K562 (cell line): ENCODE data around the gene SLC10A1. TPM values are rescaled to one million over a fixed set of nuclear protein-coding genes. Genes with fewer than 3 reads are reported as not detected.
A peak's percentile ranks its signal among the peaks of the same experiment; 100 is the strongest.

ENCODE experiments used
- ATAC-seq: fragments of 200-7000 bp; cut with Tn5 transposase; 3 replicates; pipeline ENCODE4 v1.9.1; 2020; ENCODE audit warnings: moderate library complexity
- BruUV-seq: library from RNA; stranded (reverse); fragments of 400-500 nt; replicated peaks from 2 replicates; lab custom pipeline; 2021; lab: Mats Ljungman, UMichigan
- CTCF ChIA-PET: fragments of 300-600 bp; formaldehyde crosslinking; extraction: SDS; loops from one replicate; lab custom pipeline; 2021; ENCODE audit warnings: low intra/inter-chr PET ratio; lab: Yijun Ruan, JAX
- POLR2A ChIA-PET: fragments of 300-600, 350-650 bp; sonication (Branson Sonifier 250); formaldehyde crosslinking; extraction: SDS; loops from one replicate; lab custom pipeline; 2021; ENCODE audit warnings: antibody characterized with exemption, inconsistent platforms; lab: Yijun Ruan, JAX
- DNase-seq, 4 experiments: peaks; one replicate each; pipeline versions ENCODE4 v3.0.0 to v3.0.0-alpha.2; 2011 to 2018; ENCODE audit warnings: low spot score in 3 of 4, mixed read lengths in 3 of 4; ENCODE audit errors: extremely low read depth in 1 of 4
- FAIRE-seq: peaks from 2 replicates; lab custom pipeline; 2011; peaks lifted over from hg19 to GRCh38; lab: Jason Lieb, UNC
- H2AFZ ChIP-seq: 2 replicates; pipeline ENCODE4 v1.6.0; 2011; ENCODE audit warnings: low read depth, low read length, control low read depth, inconsistent platforms
- H3K27ac ChIP-seq: fragments of 200-600 bp; 3 replicates; pipeline ENCODE4 v1.8.0; 2011; ENCODE audit warnings: low read depth, mild to moderate bottlenecking, control low read depth, inconsistent platforms, low read length, moderate library complexity, mixed read lengths; ENCODE audit errors: extremely low read depth
- H3K27me3 ChIP-seq, 2 experiments: fragments of 300-600 bp in 1 of 2; 2 replicates in 1 of 2; 3 replicates in 1 of 2; pipeline versions ENCODE4 v1.6.0 to v1.8.0; 2011; ENCODE audit warnings: inconsistent platforms in 2 of 2, low read length in 2 of 2, mild to moderate bottlenecking in 1 of 2, mixed read lengths in 1 of 2, moderate library complexity in 1 of 2; ENCODE audit not compliant: control insufficient read depth in 2 of 2, insufficient read depth in 2 of 2
- H3K36me3 ChIP-seq: fragments of 300-600 bp; 3 replicates; pipeline ENCODE4 v1.8.0; 2011; ENCODE audit warnings: mild to moderate bottlenecking, low read length, inconsistent platforms; ENCODE audit not compliant: control insufficient read depth, insufficient read depth
- H3K4me1 ChIP-seq, 2 experiments: fragments of 200-600 bp in 1 of 2; replicated peaks in 1 of 2; 2 replicates in 1 of 2; 3 replicates in 1 of 2; pipeline versions ENCODE4 v1.5.1 to v1.8.0; 2011; ENCODE audit warnings: inconsistent platforms in 2 of 2, low read length in 2 of 2, mild to moderate bottlenecking in 1 of 2, mixed read lengths in 1 of 2, moderate library complexity in 1 of 2; ENCODE audit not compliant: control insufficient read depth in 2 of 2, insufficient read depth in 2 of 2
- H3K4me2 ChIP-seq: 2 replicates; pipeline ENCODE4 v1.6.1; 2011; ENCODE audit warnings: low read length, control low read depth, inconsistent platforms, mixed read lengths; ENCODE audit not compliant: insufficient read depth
- H3K4me3 ChIP-seq: fragments of 200-600 bp; sonication (generic), shearing (Covaris generic); 2 replicates; pipeline ENCODE4 v1.5.1; 2016; ENCODE audit warnings: control low read depth, inconsistent platforms
- H3K79me2 ChIP-seq: fragments of 200-600 bp; 3 replicates; pipeline ENCODE4 v1.8.0; 2011; ENCODE audit warnings: low read length, inconsistent platforms; ENCODE audit not compliant: control insufficient read depth, insufficient read depth
- H3K9ac ChIP-seq, 2 experiments: 2 replicates each; pipeline versions ENCODE4 v1.6.0 to v1.6.1; 2011; ENCODE audit warnings: low read depth in 2 of 2, low read length in 2 of 2, control low read depth in 1 of 2, inconsistent platforms in 1 of 2, mild to moderate bottlenecking in 1 of 2, mixed read lengths in 1 of 2; ENCODE audit not compliant: insufficient read depth in 1 of 2
- H3K9me1 ChIP-seq: one replicate; pipeline ENCODE4 v1.6.0; 2011; ENCODE audit warnings: inconsistent platforms, mild to moderate bottlenecking, low read length, moderate library complexity; ENCODE audit not compliant: control insufficient read depth, insufficient read depth
- H3K9me3 ChIP-seq: replicated peaks from 2 replicates; pipeline ENCODE4 v1.5.1; 2011; ENCODE audit warnings: low read depth, low read length, inconsistent platforms; ENCODE audit not compliant: control insufficient read depth, insufficient read depth
- H4K20me1 ChIP-seq: replicated peaks from 2 replicates; pipeline ENCODE4 v1.6.1; 2011; ENCODE audit warnings: low read length, inconsistent platforms, mixed read lengths; ENCODE audit not compliant: control insufficient read depth, insufficient read depth
- BRF1 ChIP-seq: IDR thresholded peaks from 3 replicates; pipeline ENCODE4 v1.6.1; 2011; ENCODE audit warnings: borderline replicate concordance, mild to moderate bottlenecking; ENCODE audit not compliant: insufficient read length; ENCODE audit errors: extremely low read depth
- ELF4 ChIP-seq: fragments of 450-650 bp; formaldehyde crosslinking; IDR thresholded peaks from 2 replicates; pipeline ENCODE4 v1.4.0; 2022; ENCODE audit warnings: missing genetic modification characterization
- GTF2E2 ChIP-seq: fragments of 200-800 bp; sonication (Bioruptor generic); IDR thresholded peaks from 2 replicates; pipeline ENCODE4 v1.6.1; 2016; ENCODE audit warnings: missing genetic modification characterization, missing compliant biosample characterization
- KLF13 ChIP-seq: fragments of 450-650 bp; IDR thresholded peaks from 2 replicates; pipeline ENCODE4 v1.6.1; 2016; ENCODE audit warnings: missing genetic modification characterization, low read depth, mild to moderate bottlenecking, missing compliant biosample characterization, moderate library complexity, borderline replicate concordance
- MEF2D ChIP-seq: conservative IDR thresholded peaks from 2 replicates; pipeline ENCODE4 v1.6.1; 2016; ENCODE audit warnings: low read depth, missing genetic modification characterization, missing compliant biosample characterization
- POLR2A ChIP-seq: fragments of 450-650 bp; conservative IDR thresholded peaks from 2 replicates; pipeline ENCODE4 v1.6.1; 2016
- POLR2B ChIP-seq: fragments of 450-650 bp; IDR thresholded peaks from 2 replicates; pipeline ENCODE4 v1.6.1; 2018; ENCODE audit warnings: low read depth; ENCODE audit not compliant: partially characterized antibody
- RBM14 ChIP-seq: fragments of 200-400 bp; formaldehyde crosslinking; IDR thresholded peaks from 2 replicates; pipeline ENCODE4 v1.6.1; 2018; ENCODE audit warnings: low read depth, mild to moderate bottlenecking, low read length, moderate library complexity, borderline replicate concordance; ENCODE audit not compliant: insufficient read depth
- SP1 ChIP-seq: sonication (generic); formaldehyde crosslinking; IDR thresholded peaks from 2 replicates; pipeline ENCODE4 v1.8.1; 2022; ENCODE audit warnings: mild to moderate bottlenecking, missing genetic modification reagents
- SUPT5H ChIP-seq: fragments of 450-650 bp; IDR thresholded peaks from 2 replicates; pipeline ENCODE4 v1.6.1; 2016
- ZFP36 ChIP-seq: fragments of 150-350 bp; IDR thresholded peaks from 2 replicates; pipeline ENCODE4 v1.6.1; 2018; ENCODE audit warnings: low read length, low read depth; ENCODE audit not compliant: partially characterized antibody
- ZNF12 ChIP-seq: sonication (generic); formaldehyde crosslinking; IDR thresholded peaks from 2 replicates; pipeline ENCODE4 v1.4.0; 2020; ENCODE audit warnings: mild to moderate bottlenecking, missing genetic modification reagents
- ZNF507 ChIP-seq: conservative IDR thresholded peaks from 2 replicates; pipeline ENCODE4 v1.6.1; 2017; ENCODE audit warnings: missing genetic modification characterization, missing compliant biosample characterization
- ZNF699 ChIP-seq: fragments of 250-450 bp; sonication (Bioruptor Pico); IDR thresholded peaks from 2 replicates; pipeline ENCODE4 v1.8.0; 2021; ENCODE audit warnings: mild to moderate bottlenecking, moderate library complexity; ENCODE audit not compliant: insufficient replicate concordance
- WGBS: fragments of 100-300 bp; shearing (Covaris generic); methylation state at CpG from one replicate; pipeline ENCODE4 v1.1.6; 2016; ENCODE audit warnings: low coverage, mixed read lengths; ENCODE audit not compliant: insufficient coverage; ENCODE audit errors: missing lambda C conversion rate; 5-methylcytosine and 5-hydroxymethylcytosine counted together
- in situ Hi-C: fragments of 300-500 bp; cut with MboI; formaldehyde crosslinking; loops from 4 replicates; pipeline ENCODE4 v1.15.0; 2018; ENCODE audit warnings: inconsistent platforms, mixed read lengths
- intact Hi-C: fragments of 100-400 bp; cut with micrococcal nuclease; formaldehyde crosslinking; loops from 2 replicates; pipeline ENCODE4 v1.14.2; 2022
- polyA plus RNA-seq, 8 experiments: library from polyadenylated mRNA; depleted of rRNA in 4 of 8; stranded (reverse) in 5 of 8; unstranded in 3 of 8; fragments of >200 nt; fragmentation: Nextera tagmentation in 2 of 8; fragmentation: Illumina TruSeq in 1 of 8; extraction: Ambion mirVana in 2 of 8; extraction: Trizol in 1 of 8; gene quantifications; 2 replicates each; pipeline versions ENCODE4 v1.2.1 to v1.2.3, GENCODE V29; 2011 to 2014; ENCODE audit warnings: inconsistent platforms in 1 of 8, missing spikeins in 1 of 8
- total RNA-seq, 7 experiments: library from RNA; depleted of rRNA in 6 of 7; stranded (reverse); fragments of >200 nt in 6 of 7; fragmentation: Illumina TruSeq in 2 of 7; extraction: Trizol in 2 of 7; gene quantifications; 2 replicates each; pipeline versions ENCODE4 v1.2.1 to v1.2.3, GENCODE V29; 2011 to 2021; ENCODE audit warnings: low replicate concordance in 1 of 7
- TF ChIP-seq, protein P1 (sequence below): fragments of 450-650 bp; IDR thresholded peaks from one replicate; pipeline ENCODE4 v1.6.1; 2018; ENCODE audit warnings: mild to moderate bottlenecking, moderate library complexity; ENCODE audit not compliant: partially characterized antibody
- TF ChIP-seq, protein P2 (sequence below): fragments of 450-650 bp; formaldehyde crosslinking; conservative IDR thresholded peaks from 2 replicates; pipeline ENCODE4 v1.4.0; 2022; ENCODE audit warnings: mild to moderate bottlenecking, missing genetic modification characterization
- TF ChIP-seq, protein P3 (sequence below): fragments of 450-650 bp; formaldehyde crosslinking; IDR thresholded peaks from 2 replicates; pipeline ENCODE4 v1.4.0; 2020; ENCODE audit warnings: mild to moderate bottlenecking, mixed read lengths

Gene SLC10A1
- total and polyA plus RNA-seq, 9 of the 15 experiments (the other 6 are each of a cell fraction or from before 2014, with no cell fraction given) = not detected

DNA sequence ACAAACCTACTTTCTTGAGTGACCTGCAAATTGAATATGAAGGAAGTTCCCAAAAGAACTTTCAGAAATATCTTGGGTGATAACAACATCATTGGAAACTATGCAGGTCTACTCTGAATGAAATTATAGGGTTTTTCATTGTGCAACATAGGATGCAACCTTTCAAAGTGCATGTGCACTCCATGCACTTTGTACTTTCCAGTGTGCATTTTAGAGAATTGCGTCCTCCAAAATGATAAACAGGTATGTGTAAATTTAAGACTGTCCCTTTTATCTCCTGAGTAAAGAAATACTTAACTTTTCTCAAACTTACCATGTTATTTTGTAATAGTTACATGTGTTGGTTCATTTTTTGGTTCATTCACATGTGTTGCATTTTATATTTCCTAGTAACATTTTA lies 16.9 kb downstream of the SLC10A1 start (continued):
- no peak for TF ChIP-seq ZFP36
- no peak for TF ChIP-seq BRF1
- no peak for TF ChIP-seq ELF4 (CRISPR knock-in tag)
- TF ChIP-seq ZNF507 (tag) = no peak
- TF ChIP-seq KLF13 (tag) = no peak
- no peak for TF ChIP-seq RBM14
- TF ChIP-seq, all 486 proteins: peak for 0

DNA sequence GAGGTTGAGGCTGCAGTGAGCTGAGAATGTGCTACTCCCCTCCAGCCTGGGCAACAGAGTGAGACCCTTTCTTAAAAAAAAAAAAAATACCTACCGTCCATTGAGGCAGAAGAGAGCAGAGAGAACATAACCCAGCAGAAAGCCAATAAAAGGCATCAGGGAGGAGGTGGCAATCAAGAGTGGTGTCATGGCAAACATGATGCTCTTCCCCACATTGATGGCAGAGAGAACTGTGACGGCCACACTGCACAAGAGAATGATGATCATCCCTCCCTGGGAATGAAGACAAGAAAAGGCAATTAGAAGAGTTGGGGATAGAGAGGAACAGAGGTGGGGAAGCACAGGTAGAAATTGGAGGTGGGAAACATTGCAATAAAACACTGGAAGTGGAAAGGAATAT lies 18.0 kb downstream of the SLC10A1 start:
- TF ChIP-seq, protein P1, sequence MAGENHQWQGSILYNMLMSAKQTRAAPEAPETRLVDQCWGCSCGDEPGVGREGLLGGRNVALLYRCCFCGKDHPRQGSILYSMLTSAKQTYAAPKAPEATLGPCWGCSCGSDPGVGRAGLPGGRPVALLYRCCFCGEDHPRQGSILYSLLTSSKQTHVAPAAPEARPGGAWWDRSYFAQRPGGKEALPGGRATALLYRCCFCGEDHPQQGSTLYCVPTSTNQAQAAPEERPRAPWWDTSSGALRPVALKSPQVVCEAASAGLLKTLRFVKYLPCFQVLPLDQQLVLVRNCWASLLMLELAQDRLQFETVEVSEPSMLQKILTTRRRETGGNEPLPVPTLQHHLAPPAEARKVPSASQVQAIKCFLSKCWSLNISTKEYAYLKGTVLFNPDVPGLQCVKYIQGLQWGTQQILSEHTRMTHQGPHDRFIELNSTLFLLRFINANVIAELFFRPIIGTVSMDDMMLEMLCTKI = no peak
- TF ChIP-seq GTF2E2 (no peak), SP1 (CRISPR knock-in tag) (no peak), POLR2A (peak; percentile 47; the same call in 1 of the 2 replicates), ZNF12 (no peak), SUPT5H (peak; percentile 51; the same call in 1 of the 2 replicates), MEF2D (tag) (no peak), POLR2B (peak; percentile 43), ZNF699 (CRISPR knock-in tag) (no peak)
- TF ChIP-seq, protein P2, sequence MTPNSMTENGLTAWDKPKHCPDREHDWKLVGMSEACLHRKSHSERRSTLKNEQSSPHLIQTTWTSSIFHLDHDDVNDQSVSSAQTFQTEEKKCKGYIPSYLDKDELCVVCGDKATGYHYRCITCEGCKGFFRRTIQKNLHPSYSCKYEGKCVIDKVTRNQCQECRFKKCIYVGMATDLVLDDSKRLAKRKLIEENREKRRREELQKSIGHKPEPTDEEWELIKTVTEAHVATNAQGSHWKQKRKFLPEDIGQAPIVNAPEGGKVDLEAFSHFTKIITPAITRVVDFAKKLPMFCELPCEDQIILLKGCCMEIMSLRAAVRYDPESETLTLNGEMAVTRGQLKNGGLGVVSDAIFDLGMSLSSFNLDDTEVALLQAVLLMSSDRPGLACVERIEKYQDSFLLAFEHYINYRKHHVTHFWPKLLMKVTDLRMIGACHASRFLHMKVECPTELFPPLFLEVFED (CRISPR knock-in tag) = 0 out of 2 replicates have a peak, but pooled peaks have one; percentile 45
- TF ChIP-seq, protein P3, sequence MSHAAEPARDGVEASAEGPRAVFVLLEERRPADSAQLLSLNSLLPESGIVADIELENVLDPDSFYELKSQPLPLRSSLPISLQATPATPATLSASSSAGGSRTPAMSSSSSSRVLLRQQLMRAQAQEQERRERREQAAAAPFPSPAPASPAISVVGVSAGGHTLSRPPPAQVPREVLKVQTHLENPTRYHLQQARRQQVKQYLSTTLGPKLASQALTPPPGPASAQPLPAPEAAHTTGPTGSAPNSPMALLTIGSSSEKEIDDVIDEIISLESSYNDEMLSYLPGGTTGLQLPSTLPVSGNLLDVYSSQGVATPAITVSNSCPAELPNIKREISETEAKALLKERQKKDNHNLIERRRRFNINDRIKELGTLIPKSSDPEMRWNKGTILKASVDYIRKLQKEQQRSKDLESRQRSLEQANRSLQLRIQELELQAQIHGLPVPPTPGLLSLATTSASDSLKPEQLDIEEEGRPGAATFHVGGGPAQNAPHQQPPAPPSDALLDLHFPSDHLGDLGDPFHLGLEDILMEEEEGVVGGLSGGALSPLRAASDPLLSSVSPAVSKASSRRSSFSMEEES (CRISPR knock-in tag) = no peak
- WGBS = 65% methylated on average over 2 of the region's 2 CpGs
- no peak overlapping the region for H2AFZ ChIP-seq
- H3K27ac ChIP-seq = no peak overlapping the region
- no peaks in the 10 kb centered on the region for H3K9me1 ChIP-seq
- H3K4me1 ChIP-seq = no peaks in the 10 kb centered on the region; a peak in 1 of 5 replicates
- ChIA-PET CTCF (no interaction called here), POLR2A (interaction anchor here (1.2 to 2.4 kb wide), 3 partner anchors 9 to 29 kb away, joined by 5 to 11 read pairs (median 9); partner anchors contain the start of gene SRSF5)
- no peaks in the 10 kb centered on the region for H3K79me2 ChIP-seq
- no peaks in the 10 kb centered on the region for H3K9me3 ChIP-seq
- intact Hi-C loops (no loop called here), in situ Hi-C loops (no loop called here)
- peaks cover 48% of the 10 kb centered on the region; the same call in 2 of the 3 replicates for H3K36me3 ChIP-seq
- H3K27me3 ChIP-seq = no peaks in the 10 kb centered on the region
- ATAC-seq (peak; percentile 11; the same call in 1 of the 3 replicates), DNase-seq (no peak), FAIRE-seq (no peak)
- H3K4me3 ChIP-seq = no peak overlapping the region
- H3K9ac ChIP-seq = no peak overlapping the region
- H3K4me2 ChIP-seq = no peak overlapping the region
- no TSS peak for BruUV-seq
- no peaks in the 10 kb centered on the region for H4K20me1 ChIP-seq
